COR-L47 (cell line): Measurements from ENCODE around the gene UBE2V1.

Experiments used
- DNase-seq: peaks from one replicate; lab custom pipeline; 2025; lab: John Stamatoyannopoulos, UW

The UBE2V1 gene

DNA sequence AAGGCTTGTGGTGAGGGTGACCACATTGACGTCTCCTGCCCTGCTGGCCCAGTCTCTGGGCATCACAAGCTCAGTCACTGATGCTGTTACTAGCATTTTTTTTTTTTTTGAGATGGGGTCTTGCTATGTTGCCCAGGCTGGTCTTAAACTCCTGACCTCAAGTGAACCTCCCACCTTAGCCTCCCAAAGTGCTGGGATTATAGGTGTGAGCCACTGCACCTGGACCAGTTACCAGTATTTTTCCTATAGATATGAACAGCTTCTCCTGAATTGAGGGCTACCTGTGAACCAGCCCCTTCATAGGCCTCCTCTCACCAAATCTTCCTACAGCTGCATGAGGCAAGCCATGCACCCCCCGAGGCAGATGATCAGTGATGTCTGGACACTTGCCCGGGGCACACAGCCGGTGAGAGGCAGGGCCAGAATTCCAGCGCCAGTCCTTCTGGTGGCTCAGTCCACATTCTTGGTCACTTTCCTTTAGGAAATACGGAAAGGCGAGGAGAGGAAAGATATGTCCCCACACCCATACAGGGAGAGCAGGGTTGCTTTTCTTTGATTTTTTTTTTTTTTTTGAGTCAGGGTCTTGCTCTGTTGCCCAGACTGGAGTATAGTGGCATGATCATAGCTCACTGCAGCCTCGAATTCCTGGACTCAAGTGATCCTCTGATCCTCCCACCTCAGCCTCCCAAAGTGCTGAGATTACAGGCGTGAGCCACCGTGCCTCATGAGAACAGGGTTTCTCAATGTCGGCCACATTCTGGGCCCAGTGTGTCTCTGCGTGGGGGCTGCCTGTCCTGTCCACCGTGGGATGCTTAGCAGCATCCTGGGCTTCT lies 50.7 kb downstream of the UBE2V1 start:
- DNase-seq: no peak

DNA sequence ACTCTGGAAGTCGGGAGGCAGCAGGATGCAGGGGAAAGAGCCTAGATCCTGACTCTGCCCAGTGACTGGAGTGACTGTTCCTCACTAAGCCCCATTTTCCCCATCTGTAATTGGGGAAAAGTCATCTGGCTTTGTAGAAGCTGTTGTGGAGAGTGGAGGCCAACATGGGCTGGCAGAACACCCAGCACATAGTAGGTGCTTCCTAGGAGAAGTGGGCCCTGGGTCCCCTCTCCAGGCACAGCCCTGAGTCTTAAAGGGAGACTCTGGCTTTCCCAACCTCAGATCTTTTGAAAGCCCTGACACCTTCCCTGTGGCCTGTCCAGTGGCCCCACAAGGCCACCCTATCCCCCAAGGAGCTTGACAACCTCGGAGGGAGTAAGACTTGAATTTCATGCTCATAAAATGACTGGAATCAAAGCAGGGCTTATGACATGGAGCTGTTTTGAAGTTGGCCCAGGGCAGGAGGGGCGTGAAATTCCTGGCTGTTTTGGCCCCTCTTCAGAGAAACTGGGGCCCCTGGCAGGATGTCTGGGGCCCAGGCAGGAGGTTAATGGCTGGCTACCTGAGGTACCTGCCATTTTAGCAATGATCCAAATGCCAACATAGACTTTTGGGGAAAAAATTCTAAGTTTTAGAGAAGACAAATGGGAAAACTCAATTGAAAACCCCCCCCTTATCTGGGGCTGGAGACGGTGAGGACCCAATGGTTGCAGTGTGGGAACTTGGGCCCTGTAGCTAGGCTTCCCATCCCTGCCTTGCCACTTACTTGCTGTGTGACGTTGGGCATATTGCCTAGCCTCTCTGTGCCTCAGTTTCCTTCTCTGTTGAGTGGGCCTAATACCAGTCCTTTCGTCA lies 51.6 kb downstream of the UBE2V1 start:
- DNase-seq: no peak

DNA sequence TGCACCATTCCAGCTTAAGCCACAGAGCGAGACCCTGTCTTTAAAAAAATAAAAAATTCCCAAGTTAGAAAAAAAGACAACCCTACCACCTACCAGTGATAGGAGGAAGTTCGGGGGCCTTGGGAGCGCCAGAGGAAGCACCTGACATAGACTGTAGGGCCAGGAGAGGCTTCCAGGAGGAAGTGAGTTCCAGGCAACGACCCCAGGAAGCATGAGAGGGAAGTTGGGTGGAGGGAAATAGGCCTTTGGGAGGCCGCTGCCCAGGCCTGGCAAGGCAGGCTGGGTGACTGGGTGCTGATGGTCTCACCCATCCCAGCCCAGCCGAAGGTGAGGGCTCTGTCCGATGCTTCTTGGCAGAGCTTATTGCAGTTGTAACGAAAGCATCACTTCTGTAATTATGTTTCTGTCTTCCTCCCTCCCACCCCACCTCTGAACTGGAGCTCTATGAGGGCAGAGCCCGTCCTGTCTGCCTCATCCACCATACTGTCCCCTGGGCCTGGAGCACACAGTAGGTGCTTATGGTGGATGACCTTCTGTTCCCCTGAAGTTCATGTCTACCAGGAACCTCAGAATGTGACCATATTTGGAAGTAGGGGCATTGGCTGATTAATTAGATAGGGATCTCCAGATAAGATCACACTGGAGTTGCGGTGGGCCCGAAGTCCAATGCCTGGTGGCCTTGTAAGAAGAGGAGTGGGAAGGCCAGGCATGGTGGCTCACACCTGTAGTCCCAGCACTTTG lies 54.1 kb downstream of the UBE2V1 start:
- DNase-seq: no peak

GRCh38 chr20:50057714-50058053 lies 55.3 kb downstream of the UBE2V1 start:
- no peak for DNase-seq

DNA sequence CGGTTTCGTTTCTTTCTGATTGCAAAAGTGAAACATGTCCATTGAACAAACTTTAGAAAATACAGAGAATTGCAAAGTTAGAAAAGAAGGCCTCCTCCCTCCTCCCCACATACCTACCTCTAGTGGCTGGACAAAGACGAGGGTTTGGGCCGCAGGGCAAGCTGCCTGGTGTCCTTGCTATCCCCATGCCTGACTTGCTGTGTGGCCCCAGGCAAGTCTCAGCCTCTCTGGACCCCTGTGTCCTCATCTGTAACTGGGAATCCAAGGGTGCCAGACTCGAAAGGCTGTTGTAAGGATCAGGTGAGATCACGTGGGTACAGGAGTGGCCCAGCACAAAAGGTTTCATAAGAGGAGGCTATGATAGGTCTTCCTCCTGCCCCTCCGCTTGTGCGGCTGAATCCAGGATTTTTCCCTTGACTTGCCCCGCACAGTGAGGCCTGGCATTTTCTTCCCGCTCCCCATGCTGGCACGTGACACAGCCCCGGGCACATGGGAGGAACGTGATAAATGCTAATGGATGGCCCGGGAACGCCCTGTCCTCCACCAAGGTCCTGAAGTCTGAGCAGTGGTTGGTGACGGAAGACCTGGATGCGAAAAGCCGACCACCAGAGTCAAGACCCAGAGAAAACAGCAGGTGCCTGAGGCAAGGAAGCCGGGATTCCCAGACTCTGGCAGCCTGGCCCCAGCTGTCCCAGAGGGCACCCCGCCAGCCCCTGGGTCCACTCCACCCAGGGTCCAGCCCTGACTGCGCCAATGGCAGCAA lies 55.8 kb downstream of the UBE2V1 start:
- DNase-seq: no peak

DNA sequence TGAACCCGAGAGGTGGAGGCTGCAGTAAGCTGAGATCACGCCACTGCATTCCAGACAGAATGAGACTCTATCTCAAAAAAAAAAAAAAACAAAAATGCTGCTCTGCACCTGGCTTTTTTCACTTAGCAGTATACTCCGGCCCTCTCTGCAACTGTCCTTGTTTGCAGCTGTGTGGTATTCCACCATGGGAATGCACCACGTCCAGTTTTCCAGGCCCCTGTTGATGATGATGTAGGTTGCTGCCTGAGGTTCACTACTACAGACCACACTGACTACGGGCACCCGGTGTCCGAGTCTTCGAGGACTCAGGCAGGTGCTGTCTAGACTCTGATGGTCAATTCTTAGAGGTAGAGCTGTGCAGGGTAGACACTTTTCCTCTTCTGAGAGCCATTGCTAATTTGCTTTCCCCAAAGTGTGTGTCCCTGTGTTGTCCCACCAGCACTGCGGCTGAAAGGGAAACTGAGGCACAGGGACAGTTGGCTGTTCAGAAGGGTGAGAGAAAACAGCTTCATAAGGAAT lies 56.5 kb downstream of the UBE2V1 start:
- no peak for DNase-seq

GRCh38 chr20:50055524-50056083 lies 57.3 kb downstream of the UBE2V1 start:
- no peak for DNase-seq

DNA sequence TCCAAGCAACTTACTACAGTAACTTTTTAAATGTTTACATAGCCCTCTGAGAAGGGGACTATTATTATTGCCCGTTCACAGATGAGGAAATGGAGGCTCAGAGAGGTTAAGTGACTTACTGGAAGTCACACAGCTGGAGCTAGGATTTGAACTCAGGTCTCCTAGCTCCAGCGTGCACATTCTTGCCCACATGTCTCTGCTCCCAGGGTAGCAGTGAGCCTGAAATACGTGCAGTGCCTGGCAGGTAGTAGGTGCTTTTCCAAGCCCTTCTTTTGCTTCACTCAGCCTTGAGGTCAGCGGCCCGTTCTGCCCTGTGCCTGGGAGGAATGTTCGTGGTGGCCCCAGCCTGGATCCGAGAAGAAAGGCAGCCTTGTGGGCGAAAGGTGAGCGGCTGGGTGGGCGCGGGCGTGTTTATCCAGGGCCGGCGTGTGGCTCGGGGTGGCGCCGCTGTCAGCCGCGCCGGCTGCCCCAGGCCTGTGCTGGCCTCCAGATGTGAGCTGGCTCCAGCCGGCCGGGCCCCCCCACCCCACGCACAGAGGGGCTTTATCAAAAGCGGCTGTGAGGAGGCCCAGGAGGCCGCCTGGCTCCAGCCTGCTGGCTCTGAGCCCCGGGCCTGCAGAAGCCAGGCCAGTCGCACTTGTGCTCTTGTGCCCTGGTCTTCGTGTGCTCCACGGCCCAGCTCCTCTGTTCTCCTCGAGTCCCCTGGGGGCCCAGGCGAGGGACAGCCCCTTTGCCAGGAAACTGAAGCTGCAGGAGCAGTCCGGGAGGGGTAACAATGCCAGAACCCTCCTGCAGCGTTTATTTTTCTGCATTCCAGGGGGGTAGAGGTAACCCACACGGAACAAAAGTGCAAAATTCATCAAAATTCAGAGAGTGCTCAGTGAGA lies 58.1 kb downstream of the UBE2V1 start:
- DNase-seq: no peak

DNA sequence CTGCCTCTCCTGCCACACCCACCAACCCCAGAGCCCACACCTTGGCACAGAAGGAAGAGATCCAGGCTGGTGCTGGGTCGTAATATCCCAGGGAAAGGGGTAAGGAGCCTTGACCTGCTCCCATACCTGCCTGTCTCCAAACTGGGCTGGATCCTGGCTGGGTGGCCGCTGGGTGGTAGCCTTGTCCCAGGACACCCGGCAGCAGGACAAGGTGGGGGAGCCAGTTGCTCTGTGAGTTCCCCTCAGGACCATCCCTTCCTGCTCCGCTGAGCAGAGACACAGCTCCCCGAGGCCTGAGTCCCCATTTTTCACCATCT lies 58.8 kb downstream of the UBE2V1 start:
- DNase-seq: no peak

DNA sequence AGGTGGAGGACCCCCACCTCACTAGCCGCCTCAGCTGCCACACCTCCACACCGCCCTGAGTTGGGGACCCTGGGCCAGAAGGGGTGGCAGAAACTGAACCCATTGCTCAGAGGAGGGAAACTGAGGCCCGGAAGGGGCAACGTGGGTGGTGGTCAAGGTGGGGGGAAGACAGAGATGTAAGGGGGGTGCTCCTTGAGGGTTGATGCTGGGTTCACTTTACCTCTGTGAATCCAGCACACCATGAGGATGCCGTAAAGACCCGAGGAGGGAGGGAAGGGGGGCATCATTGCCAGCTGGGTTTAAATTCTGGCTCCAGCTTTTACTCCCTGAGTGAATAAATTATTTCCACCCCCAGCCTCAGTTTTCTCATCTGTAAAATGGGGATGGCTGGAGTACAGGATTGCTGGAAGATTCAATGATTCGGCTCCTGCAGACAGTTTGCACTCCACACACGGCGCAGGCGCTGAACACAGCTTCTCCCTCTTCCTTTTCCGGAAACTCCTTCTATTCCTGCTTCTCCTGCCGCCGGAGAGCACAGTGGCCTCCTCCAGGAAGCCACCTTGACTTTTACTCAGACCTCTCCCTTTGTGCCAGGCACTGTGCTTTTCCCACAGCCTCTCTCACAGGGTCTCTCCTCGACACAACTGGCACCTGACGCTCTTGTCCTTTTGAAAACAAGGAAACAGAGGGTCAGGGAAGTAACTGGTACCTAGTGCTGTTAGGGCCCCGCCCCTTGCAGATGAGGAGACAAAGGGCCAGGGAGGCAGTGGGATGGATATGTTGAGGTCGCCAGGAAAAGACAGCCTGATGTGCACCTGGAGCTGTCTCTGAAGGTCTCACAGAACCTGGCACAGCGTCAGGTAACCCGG lies 59.4 kb downstream of the UBE2V1 start:
- no peak for DNase-seq

DNA sequence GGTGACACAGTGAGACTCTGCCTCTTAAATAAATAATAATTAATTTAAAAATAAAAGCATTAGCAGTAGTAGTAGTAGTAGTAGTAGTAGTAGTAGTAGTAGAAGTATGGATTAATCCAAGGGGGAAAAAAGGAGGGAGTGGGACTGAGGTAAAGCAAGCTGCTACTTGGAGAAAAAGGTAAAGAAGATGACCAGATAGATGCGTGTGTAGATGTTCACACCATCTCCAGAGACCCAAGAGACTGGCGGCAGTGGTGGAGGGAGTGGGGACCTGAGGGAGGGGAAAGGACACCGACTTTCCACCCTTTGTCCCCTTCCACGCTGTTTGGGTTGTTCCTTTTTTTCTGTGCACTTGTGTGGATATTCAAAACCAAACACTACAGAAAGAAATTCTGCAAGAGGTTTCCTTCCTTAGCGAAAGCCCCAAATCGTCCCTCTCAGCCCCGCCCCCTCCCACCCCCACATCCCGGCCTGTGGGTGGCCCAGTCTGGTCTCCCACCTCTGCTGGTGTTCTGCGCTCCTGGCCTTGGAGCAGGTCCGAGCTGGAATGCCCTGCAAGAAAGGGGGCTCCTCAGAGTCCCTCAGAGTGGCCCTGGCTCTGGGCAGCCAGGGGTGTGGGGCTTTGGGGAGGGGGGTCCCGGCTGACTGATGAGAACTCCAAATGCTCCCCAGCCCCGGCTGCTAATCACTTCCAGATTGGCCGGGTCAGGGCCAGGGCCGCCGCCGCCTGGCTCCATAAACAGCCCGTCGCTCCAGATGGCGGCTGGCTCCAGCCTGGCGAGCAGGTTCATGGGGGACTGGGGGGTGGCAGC lies 60.2 kb downstream of the UBE2V1 start:
- no peak for DNase-seq

- DNase-seq: no peak
These were observed 62.2 kb downstream of the UBE2V1 start for GRCh38 chr20:50050660-50051308.

- no peak for DNase-seq
These were observed 62.7 kb downstream of the UBE2V1 start for GRCh38 chr20:50050214-50050613.

DNA sequence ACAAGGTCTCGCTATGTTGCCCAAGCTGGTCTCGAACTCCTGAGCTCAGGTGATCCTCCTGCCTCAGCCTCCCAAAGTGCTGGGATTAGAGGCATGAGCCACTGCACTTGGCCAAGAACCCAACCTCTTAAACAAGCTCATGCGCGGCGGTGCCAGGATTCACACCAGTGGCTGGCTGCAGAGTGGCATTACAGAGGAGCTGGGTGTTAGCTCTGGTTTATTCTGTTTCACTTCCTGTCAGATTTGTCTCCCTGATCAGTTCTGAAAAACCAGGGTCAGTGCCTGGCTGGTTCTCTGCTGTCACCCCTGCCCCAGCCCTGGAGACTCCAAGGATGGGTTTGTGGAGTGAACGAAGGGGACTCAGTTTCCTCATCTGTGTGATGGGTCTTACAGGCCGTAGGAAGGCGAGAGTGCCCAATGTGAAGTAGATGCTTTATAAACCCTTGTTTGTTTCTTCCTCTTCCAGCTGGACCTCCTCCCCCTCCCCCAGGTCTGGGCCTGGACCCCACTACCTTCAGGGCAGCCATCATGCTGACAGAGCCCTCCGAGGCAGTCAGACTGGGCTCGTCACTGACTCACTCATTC lies 63.4 kb downstream of the UBE2V1 start:
- DNase-seq: no peak

DNA sequence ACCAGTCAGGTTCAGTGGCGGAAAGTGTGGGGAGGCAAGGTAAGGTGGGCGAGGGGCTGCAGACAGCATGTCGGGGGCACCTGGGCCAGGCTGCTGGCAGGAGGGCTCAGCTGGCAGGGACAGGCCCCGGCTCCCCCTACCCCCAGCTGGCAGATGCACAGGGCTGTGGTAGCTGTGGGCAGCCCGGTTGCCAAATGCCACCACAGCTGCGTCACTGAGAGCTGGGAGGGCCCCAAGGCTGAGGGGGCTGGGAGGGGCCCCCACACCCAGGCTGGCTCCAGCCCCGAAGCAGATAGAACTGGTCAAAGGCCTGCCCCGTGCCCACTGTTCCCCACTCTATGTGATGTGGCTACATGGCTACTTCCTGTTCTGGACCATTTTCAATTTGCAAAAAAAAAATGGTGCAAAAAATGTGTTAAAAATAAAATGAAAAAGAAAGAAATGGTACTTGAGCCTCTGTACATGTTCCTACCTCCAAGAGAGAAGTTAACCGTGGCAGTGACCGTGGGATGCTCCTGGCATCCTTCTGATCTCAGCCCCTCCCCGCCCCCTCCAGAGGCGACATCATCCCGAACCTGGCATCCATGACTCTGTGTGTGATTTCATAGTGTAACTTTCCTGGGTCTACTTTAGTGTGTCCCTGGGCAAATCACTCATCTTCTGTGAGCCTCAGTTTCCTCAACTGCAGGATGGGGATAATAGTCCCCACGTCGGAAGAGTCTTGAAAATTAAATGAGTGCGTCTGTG lies 64.4 kb downstream of the UBE2V1 start:
- DNase-seq: no peak

- DNase-seq: no peak
These were observed 68.5 kb downstream of the UBE2V1 start for GRCh38 chr20:50044353-50044960.
